Measurements from ENCODE around the gene IFNL1. TPM values are rescaled to one million over a fixed set of nuclear protein-coding genes. Genes with fewer than 3 reads are reported as not detected.

Gene IFNL1
- total and polyA plus RNA-seq, 9 of the 15 experiments (the other 6 are each of a cell fraction or from before 2014, with no cell fraction given), result not detected

- intact Hi-C loops (cut with micrococcal nuclease) (no loop called here), in situ Hi-C loops (cut with MboI) (no loop called here)
- H2AFZ ChIP-seq (ENCODE audit: low read depth, low read length), result no peak overlapping the region
- CTCF ChIA-PET (ENCODE audit: low intra/inter-chr PET ratio), result no interaction called here
- WGBS (ENCODE audit: insufficient coverage, low coverage, missing lambda C conversion rate), result 0% methylated on average over 1 of the region's 1 CpG
- H3K27ac ChIP-seq (ENCODE audit: extremely low read depth, low read depth, low read length), result no peak overlapping the region
- no peaks in the 10 kb centered on the region for H3K36me3 ChIP-seq (ENCODE audit: control insufficient read depth, insufficient read depth, low read length)
- FAIRE-seq, result no peak
- POLR2A ChIA-PET, result interaction anchor here (0.6 kb wide), 1 partner anchor 109 kb away, joined by 3 read pairs; the partner anchor contains the start of genes MED29 and PAF1
- H3K4me1 ChIP-seq (replicated peaks in 1 of 2; ENCODE audit: control insufficient read depth in 2 of 2, insufficient read depth in 2 of 2, low read length in 2 of 2), result no peaks in the 10 kb centered on the region
- TF ChIP-seq AFF1 (IDR thresholded peaks at IDR 0.05; ENCODE audit: low read depth in 1 of 2, partially characterized antibody in 2 of 2), result peak in 1 of 2 experiments; percentile 100
- peak; percentile 43; the same call in 1 of the 2 replicates for TF ChIP-seq TRIM28 (IDR thresholded peaks at IDR 0.05)
- TF ChIP-seq CBX3 (IDR thresholded peaks at IDR 0.05; ENCODE audit: borderline replicate concordance in 1 of 2, low read length in 2 of 2), result peak in 1 of 2 experiments; percentile 25; a peak in 1 of 3 replicates
- no peak for TF ChIP-seq CREB3L1 (IDR thresholded peaks at IDR 0.05; ENCODE audit: borderline replicate concordance, low read depth)
- peaks cover 5 to 15% of the 10 kb centered on the region in 2 experiments; a peak in 2 of 5 replicates for H3K27me3 ChIP-seq (ENCODE audit: control insufficient read depth in 2 of 2, insufficient read depth in 2 of 2, low read length in 2 of 2)
- H4K20me1 ChIP-seq (replicated peaks; ENCODE audit: control insufficient read depth, insufficient read depth, low read length), result no peaks in the 10 kb centered on the region
- no peaks in the 10 kb centered on the region for H3K79me2 ChIP-seq (ENCODE audit: control insufficient read depth, insufficient read depth, low read length)
- no peaks in the 10 kb centered on the region; the same call in 1 of the 2 replicates for H3K9me3 ChIP-seq (replicated peaks; ENCODE audit: control insufficient read depth, insufficient read depth, low read depth, low read length)
- BruUV-seq (replicated peaks), result no TSS peak
- H3K9ac ChIP-seq (ENCODE audit: insufficient read depth in 1 of 2, low read depth in 2 of 2, low read length in 2 of 2), result no peak overlapping the region
- DNase-seq (ENCODE audit: extremely low read depth in 1 of 4, low spot score in 3 of 4), result no peak
- ATAC-seq, result no peak
- no peaks in the 10 kb centered on the region for H3K9me1 ChIP-seq (ENCODE audit: control insufficient read depth, insufficient read depth, low read length)
- H3K4me2 ChIP-seq (ENCODE audit: insufficient read depth, low read length), result no peak overlapping the region
- H3K4me3 ChIP-seq, result no peak overlapping the region
These were observed 14.2 kb upstream of the IFNL1 start for GRCh38 chr19:39282021-39282420.
